Measurements from ENCODE around the gene NLGN2. TPM values are rescaled to one million over a fixed set of nuclear protein-coding genes. Genes with fewer than 3 reads are reported as not detected.

The NLGN2 gene
- total and polyA plus RNA-seq, 9 donors: 11.4 to 76.2 (median 49.4) TPM

- Histone ChIP-seq H3K4me3 (no peak overlapping the region), H3K4me1 (ENCODE audit: insufficient read depth) (no peaks in the 10 kb centered on the region), H3K36me3 (no peaks in the 10 kb centered on the region), H3K9me3 (no peaks in the 10 kb centered on the region), H3K27me3 (no peaks in the 10 kb centered on the region), H3K27ac (no peak overlapping the region)
- WGBS, 3 donors: 93 to 95% (median 94%) methylated on average over 48 to 54 of the region's 54 CpGs
- intact Hi-C loops (cut with DNase I): no loop called here
- DNase-seq: no peak
- TF ChIP-seq CTCF (IDR thresholded peaks at IDR 0.05) (no peak), POLR2A (IDR thresholded peaks at IDR 0.05) (no peak), EP300 (IDR thresholded peaks at IDR 0.05) (no peak)
Observed at GRCh38 chr17:7417056-7417655, 9.5 kb downstream of the NLGN2 start.

- no peaks in the 10 kb centered on the region for H3K9me3 ChIP-seq
- 65 to 70% (median 65%) methylated on average over 18 of the region's 18 CpGs for whole genome bisulfite sequencing, 3 donors
- H3K27ac ChIP-seq: no peak overlapping the region
- no peaks in the 10 kb centered on the region for H3K36me3 ChIP-seq
- H3K27me3 ChIP-seq: no peaks in the 10 kb centered on the region
- intact Hi-C loops (cut with DNase I): no loop called here
- no peaks in the 10 kb centered on the region for H3K4me1 ChIP-seq (ENCODE audit: insufficient read depth)
- DNase-seq: no peak
- no peak overlapping the region for H3K4me3 ChIP-seq
- TF ChIP-seq CTCF (IDR thresholded peaks at IDR 0.05) (no peak), EP300 (IDR thresholded peaks at IDR 0.05) (no peak), POLR2A (IDR thresholded peaks at IDR 0.05) (no peak)
Observed at GRCh38 chr17:7418472-7419152, 11.0 kb downstream of the NLGN2 start.

- Histone ChIP-seq H3K27ac (no peak within 1 kb of the TSS), H3K9me3 (no peaks in the 10 kb centered on the region), H3K27me3 (no peaks in the 10 kb centered on the region), H3K36me3 (no peaks in the 10 kb centered on the region), H3K4me3 (no peak within 1 kb of the TSS), H3K4me1 (ENCODE audit: insufficient read depth) (no peaks in the 10 kb centered on the region)
- intact Hi-C loops (cut with DNase I): no loop called here
- no peak for DNase-seq
- no peak for TF ChIP-seq EP300 (IDR thresholded peaks at IDR 0.05)
- TF ChIP-seq CTCF (IDR thresholded peaks at IDR 0.05): no peak
- TF ChIP-seq POLR2A (IDR thresholded peaks at IDR 0.05): no peak
- 65 to 72% (median 67%) methylated on average over 14 to 17 of the region's 17 CpGs for WGBS, 3 donors
Observed at GRCh38 chr17:7419819-7420610, 12.4 kb downstream of the NLGN2 start, which contains the start of gene SPEM1. TSS of gene SPEM1 (plus strand) at chr17:7420324. CDS start at chr17:7420385, 61 bp downstream.

GRCh38 chr17:7421186-7421585, 13.5 kb downstream of the NLGN2 start:
- H3K27me3 ChIP-seq: no peaks in the 10 kb centered on the region
- intact Hi-C loops (cut with DNase I): no loop called here
- TF ChIP-seq POLR2A (IDR thresholded peaks at IDR 0.05) (no peak), EP300 (IDR thresholded peaks at IDR 0.05) (no peak)
- H3K27ac ChIP-seq: no peak overlapping the region
- H3K4me1 ChIP-seq (ENCODE audit: insufficient read depth): no peaks in the 10 kb centered on the region
- no peak for DNase-seq
- WGBS, 3 donors: 89 to 93% (median 92%) methylated on average over 16 of the region's 16 CpGs
- no peaks in the 10 kb centered on the region for H3K36me3 ChIP-seq
- H3K9me3 ChIP-seq: no peaks in the 10 kb centered on the region
- no peak overlapping the region for H3K4me3 ChIP-seq
